NCI-H2107 treated with DMSO at 0.1 percent for 48 hours (cell line): ENCODE measurements around the gene FAM193A.
"Not testable (repeated sequence)": the region's sequence is repeated elsewhere in the genome, so short reads cannot be mapped to it uniquely, and the experiment has no call there.

Experiments used
- DNase-seq: peaks from one replicate; lab custom pipeline; 2025; ENCODE audit not compliant: unreplicated experiment; lab: John Stamatoyannopoulos, UW

Gene FAM193A

DNA sequence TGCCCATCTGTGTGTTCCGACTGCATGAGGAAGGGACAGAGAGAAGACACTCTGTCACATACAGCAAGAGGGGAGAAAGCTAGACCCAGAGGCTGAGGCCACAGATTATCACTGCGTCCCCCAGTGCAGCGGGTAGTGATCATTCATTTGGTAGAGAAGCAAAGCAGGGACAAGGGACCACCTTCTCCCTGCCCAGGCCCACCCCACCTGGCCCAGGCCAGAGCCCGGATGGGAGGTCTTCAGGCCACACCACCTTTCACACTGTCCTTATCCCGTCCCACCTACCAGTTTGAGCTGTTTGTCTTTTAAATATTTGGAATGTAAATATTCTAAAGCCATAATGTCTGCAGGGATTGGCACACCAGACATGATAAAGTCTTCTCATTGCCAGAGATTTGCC lies 209.1 kb downstream of the FAM193A start:
- no peak for DNase-seq

DNA sequence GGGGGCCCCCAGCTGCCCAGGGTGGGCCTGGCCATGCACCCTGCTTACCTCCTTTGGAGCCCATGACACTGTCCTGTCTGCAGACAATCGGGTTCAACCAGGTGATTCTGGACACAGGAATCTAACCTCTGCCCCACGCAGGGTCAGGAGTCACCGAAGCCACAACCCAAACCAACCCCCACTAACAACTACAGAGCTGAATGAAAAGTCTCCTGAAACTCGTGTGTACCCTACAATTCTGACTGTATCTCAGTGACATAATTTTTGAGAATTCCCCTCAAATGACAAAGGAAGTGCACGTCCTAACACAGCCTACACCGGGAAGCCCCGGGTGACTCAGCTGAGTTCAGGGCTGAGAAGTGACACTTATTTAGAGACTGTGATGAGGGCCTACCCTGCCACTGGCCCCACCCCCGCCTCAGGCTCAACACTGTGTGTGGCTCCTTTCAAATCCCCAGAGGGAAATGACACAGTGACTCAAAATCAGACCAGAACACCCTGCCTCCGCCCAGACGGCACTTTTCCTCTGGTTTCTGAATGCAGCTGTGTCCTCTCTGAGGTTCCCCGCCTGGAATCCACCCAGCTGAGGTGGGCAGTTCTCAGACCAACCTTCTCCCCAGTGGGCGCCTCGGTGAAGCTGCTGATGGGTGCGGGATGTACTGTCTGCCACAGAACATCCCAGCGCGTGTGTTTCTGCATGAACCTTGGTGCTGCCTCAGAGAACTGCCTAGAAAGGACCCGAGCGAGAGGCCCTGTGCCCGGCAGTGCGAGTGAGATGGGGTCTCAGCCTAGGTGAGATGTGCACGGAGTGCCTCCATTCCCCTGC lies 209.7 kb downstream of the FAM193A start:
- no peak for DNase-seq

DNA sequence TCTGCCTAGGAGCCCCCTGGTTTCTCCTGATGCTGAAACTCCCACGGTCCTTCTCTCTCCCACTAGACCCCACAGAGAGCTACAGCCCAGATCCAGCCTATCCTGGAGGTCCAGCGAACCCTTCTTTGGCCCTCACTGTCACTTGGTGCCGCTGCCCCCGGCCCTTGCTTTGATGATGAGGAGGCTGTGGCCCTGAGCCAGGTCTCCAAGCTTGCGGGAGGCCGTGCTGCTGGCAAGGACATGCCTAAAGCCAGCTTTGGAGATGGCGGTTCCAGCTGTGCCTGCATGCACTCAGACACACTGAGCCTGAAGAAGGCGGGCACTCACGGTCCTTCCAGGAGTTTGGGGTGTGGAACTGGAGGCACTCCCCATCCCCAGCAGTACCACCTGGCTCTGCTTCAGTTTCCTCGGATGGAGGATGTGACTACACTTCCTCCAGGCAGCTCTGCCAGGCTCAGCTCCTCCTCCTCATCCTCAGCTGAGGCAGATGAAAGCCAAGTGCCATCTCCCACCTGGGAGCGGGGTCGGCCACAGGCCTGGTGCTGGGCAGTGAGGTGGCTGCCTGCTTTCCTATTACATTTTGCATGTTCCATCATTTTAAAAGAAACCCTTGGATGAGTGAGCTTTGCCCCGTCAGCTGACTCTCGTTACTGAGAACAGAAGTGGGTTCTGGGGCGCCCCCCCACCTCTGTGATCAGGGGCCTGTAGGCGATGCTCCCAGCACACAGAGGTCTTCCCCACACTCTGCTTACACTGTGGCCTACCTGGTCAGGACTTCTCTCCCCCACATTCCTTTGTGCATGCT lies 210.6 kb downstream of the FAM193A start:
- no peak for DNase-seq

DNA sequence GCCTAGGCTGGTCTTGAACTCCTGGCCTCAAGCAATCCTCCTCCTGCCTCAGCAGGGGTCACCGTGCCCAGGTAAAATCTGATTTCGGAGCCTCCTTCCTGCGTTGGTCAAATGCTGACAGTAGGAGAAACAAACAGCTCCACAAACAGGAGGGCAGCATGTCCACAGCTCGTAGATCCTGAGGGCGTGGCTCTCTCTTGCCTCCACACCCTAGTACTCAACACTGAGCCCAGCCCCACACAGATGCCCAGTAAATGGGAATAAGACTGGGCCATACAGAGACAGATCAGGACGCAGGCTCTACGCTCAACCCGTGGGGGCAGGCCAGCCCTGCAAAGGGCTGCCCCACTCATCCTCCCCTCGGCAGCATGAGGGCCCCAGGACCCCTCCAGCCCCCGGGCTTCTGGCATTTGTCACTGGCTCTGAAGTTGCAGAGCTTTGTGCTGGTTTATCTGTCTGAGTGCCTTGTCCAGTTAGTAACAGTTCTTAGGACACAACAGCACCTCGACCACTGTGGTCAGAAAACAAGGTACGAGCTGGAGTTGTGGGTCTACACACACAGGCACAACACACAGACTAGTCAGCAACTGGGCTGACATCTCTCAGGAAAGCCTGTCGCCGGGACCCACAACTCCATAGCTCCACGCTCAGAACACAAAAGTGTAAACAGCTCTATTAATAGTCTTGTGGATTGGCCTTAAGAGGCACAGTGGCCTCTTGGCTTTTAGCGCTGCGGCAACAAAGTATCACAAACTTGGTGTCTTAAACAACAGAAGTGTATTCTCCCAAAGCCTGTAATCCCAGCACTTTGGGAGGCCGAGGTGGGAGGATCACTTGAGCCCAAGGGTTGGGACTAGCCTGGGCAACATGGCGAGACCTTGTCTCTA lies 214.5 kb downstream of the FAM193A start:
- DNase-seq, result no peak

DNA sequence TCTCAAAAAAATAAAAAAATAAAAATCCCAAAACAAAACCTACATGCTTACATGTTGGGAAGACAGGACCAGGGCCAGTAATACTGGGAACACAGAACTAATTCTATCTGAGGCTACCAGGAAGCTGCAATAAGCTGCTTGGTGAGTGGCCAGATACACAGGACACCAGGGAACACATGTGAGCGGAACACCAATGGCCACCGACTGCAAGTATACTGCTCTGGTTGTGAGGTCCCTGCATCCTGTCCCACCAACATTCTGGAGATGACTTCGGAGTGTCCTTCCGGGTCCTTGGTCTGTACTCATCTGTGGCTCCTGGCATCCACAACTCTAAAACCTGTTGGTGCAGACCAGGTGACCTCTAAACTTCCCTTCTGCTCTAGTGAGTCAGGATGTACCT lies 217.0 kb downstream of the FAM193A start:
- no peak for DNase-seq

DNA sequence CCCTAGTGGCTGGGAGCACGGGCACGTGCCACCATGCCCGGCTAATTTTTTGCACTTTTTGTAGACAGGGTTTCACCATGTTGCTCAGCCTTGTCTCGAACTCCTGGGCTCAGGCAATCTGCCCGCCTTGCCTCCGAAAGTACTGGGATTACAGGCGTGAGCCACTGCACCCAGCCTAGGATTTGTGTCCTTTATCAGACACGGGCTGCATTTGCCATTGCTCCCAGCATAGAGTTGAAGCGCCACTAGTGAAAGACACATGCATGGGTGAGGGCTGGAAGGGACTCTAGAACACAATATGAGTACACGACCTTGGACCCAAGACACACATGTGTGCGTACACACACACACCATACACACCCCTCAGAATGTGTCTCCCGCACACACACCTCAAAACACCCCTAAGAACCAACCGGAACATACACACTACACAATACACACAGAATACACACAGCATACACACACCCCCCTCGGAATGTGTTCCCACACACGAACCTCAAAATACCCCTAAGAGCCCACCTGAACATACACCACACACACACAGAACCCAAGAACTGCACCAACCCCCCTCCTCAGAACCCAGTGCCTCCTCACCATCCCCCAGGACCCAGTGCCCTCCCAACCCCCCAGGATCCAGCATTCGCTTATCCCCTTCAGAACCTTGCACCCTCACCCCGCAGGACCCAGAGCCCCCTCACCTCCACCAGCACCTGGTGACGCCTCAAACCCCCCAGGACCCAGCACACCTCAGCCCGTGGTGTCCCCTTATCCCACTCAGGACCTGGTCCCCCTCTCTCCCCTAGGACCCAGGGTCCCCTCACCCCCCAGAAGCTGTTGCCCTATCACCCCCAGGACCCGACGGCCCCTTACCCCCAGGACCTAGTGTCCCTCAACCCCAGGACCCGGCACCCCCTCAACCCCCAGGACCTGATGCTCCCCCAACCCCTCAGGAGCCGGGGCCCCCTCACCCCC lies 218.7 kb downstream of the FAM193A start:
- no peak for DNase-seq

DNA sequence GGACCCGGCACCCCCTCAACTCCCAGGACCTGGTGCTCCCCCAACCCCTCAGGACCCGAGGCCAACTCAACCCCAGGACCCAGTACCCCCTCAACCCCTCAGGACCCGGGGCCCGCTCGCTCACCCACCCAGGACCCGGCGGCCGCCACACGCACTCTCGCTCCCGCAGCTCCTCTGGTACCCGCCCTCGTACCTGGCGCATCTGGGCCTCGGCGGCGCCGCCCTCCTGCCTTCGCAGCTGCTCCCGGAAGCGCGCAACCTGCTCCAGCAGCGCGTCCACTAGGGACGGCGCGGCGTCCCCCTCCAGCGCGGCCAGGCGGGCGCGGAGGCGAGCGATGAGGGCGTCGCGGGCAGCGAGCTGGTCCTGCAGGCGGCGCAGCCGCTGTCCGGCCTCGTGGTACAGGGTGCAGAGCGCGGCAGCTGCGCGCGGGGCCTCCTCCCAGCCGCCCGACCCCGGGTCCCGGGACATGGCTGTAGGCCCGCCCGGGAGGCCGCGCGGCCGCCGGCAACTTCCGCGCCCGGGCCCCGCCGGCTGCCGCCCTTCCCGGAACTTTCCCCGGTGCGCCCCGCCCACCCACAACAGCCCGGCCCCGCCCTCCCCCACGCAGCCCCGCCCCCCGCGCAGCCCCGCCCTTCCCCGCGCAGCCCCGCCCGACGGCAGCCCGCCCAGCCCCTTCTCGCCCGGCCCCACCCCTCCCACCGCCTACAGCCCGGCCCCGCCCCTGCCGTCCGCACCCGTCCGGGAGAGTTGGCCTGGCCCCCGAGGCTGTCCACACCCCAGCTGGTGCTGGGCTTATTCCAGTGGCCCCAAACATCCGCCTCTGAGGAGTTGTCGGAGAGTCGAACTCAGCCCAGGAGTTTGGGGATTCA lies 219.6 kb downstream of the FAM193A start, which contains the start of gene TNIP2:
Gene TNIP2 (minus strand): TSS at position 516 of the 870 bp plus-strand sequence. CDS start 47 bp downstream, at position 469.
- DNase-seq, result no peak

DNA sequence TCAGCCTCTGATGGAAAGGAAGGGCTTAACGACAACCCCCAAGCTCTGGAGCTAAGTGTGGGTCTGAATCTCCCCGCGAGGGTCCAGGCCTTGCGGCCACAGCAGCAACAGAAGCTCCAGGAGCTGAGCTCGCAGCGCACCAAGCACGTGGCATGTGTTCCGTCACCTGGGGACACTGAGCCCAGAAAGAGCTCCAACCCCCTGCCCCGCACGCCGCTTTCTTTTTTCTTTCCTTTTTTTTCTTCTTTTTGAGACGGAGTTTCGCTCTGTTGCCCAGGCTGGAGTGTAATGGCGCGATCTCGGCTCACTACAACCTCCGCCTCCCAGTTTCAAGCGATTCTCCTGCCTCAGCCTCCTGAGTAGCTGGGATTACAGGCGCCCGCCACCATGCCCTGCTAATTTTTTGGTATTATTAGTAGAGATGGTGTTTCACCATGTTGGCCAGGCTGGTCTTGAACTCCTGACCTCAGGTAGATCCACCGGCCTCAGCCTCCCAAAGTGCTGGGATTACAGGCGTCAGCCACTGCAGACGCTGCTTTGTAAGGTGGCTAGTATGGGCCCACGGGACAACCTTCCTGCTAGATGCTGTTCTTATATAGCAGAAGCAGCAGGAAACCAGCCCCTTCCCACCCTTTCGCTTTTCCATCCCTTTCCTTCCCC lies 220.4 kb downstream of the FAM193A start:
- no peak for DNase-seq

DNA sequence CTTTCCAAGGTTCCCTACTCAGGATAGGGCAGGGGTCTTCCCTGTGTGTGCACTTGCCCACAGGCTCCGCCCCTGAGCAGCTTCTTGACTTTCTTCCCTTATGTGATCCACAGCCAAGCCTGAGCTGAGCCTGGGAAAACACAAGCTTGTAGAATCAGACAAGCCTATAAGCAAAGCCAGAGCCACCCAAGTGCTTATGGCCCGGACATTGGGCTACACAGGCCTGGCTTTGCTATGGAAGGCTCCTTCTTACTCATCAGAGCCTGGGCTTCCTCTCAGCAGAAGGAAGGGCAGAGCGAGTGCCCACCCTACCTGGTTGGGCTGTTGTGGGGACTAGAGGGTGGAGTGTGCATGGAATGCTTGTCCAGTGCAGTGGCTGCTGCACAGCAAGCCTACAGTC lies 221.0 kb downstream of the FAM193A start:
- DNase-seq, result no peak

DNA sequence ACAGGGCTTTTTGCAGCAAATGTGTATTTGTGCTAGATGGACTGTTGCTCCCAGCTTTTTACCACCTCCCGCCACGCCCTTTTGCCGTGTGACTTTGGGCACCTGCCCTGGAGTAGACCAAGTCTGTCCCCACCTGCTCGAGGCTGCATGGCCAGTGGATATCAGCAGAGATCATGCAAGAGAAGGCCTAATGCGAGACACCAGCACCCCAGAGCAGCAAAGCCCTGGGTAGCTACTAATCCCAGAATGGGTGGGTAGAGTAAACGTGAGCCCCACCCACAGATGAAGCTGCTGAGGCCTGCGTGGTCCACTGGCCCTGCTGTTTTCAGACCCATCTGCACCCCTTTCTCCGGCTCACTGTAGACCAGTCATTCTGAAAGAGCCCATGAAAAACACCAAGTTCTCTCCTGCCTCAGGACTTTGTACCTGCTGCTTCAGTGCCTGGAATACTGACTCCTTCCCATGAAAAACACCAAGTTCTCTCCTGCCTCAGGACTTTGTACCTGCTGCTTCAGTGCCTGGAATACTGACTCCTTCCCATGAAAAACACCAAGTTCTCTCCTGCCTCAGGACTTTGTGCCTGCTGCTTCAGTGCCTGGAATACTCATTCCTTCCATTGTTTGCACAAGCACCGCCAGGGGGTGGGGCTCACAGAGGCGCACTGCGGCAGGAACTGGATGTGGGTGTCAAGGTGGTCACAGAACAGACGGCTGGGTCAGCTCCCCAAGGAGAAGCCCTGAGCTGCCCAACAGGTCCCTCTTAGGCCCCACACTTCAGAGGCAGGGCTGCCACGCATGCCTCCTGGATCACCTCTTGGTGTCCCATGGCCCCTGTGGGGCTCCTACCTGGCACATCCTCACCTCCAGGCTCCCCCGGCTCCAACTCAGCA lies 224.8 kb downstream of the FAM193A start:
- DNase-seq, result no peak

DNA sequence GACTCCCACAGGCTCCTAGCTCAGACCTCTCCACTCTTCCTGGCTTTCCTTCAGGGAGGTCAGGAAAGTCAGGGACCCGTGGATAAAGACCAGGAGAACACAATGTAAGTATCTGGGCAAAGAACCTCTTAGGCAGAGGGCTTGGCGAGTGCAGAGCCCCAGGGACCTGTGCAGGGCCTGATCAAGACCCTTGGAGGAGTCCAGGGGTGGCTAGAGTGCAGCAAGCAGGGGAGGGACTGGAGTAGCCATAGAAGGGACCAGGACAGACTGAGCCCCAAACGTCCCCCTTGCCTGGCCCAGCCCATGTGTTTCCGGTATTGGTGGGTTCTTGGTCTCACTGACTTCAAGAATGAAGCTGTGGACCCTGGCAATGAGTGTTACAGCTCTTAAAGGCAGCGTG lies 225.6 kb downstream of the FAM193A start:
- no peak for DNase-seq

DNA sequence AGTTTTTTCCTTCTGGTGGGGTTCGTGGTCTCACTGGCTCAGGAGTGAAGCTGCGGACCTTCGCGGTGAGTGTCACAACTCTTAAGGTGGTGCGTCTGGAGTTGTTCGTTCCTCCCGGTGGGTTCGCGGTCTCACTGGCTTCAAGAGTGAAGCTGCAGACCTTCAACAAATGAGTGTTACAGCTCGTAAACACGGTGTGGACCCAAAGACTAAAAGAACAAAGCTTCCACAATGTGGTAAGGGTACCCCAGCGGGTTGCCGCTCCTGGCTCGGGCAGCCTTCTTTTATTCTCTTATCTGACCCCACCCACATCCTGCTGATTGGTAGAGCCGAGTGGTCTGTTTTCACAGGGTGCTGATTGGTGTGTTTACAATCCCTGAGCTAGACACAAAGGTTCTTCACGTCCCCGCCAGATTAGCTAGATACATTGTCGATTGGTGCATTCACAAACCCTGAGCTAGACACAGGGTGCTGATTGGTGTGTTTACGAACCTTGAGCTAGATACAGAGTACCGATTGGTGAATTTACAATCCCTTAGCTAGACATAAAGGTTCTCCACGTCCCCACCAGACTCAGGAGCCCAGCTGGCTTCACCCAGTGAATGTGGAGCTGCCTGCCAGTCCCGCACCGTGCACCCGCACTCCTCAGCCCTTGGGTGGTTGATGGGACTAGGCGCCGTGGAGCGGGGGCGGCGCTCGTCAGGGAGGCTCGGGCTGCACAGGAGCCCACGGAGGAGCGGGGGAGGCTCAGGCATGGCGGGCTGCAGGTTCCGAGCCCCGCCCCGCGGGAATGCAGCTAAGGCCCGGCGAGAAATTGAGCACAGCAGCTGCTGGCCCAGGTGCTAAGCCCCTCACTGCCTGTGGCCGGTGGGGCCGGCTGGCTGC lies 226.3 kb downstream of the FAM193A start:
- not testable (repeated sequence) for DNase-seq

DNA sequence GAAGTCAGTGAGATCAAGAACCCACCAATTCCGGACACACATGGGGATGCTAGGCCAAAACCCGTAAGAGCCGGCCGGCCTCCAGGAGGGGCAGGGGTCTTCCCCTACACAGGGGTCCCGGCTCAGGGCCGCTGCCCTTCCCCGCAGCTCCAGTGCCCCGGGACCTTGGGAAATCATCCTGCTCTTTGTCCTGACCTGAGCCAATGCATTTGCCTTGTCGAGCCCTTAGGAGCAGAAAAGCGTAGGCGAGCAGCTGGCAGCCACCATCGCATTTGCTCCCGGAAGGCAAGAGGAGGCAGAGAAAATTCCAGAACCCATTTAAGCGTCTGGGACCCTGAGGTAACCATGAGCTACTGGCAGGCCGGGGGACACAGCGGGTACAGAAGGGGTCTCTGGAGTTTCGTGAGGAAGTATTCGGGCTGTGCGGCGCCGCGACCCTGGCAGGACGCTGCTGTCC lies 227.1 kb downstream of the FAM193A start:
- no peak for DNase-seq

DNA sequence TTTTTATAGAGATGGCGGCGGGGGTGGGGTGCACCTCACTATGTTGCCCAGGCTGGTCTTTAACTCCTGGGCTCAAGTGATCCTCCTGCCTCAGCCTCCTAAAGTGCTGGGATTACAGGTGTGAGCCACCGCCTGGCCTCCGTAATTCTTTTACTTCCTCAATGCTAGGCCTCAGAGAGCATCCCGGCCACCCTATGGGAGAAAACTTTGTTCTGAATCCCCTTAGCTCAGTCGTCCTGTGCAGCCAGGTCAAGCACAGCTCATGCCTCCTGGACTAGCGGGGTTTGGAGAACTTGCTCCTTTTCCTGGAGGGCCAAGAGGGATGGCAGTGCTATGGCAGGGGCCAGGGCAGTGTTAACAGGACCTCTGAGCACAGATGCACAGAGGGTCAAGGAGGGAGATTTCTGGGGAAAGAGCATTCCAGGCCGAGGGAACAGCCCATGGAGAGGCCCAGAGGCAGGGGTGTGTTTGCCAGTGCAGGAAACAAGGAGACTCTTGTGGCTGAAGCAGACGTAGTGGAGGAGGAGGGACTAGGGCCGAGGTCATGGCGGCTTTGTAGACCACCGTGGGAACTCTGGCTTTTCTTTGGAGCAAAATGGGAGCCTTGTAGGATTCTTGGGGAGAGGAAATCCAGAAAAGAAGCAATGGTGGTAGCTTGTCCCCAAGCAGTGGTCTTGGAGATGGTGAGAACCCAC lies 229.5 kb downstream of the FAM193A start:
- DNase-seq, result no peak

DNA sequence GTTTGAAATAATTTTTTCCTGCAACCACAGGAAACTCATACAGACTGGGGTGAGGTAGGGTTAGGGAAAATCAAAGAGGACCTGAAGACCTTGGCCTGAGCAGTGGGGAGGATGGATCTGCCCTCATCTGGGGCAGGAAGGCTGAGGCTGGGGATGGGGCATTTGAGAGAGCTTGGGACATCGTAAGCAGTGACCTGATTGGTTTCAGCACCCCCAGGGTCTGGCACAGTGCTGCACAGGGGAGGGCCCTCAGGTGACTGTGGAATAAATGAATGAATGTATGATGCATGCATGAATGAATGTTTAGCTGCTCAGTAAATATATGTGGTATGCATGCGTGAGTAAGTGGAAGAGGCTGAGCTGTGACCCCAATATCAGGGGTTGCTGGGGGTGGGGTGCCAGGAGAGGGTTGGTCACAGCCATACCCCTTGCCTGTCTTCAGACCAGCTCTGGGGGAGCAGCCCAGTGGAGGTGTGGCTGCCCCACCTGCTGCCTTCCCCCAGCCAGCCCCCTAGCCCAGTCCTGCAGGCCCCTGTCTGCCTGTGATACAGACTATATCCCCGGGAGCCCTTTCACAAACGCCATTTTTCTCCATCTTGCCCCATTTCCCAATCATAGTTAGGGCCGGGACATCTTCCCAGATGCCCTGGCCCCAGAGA lies 230.7 kb downstream of the FAM193A start:
- no peak for DNase-seq
